Ovary (tissue), 9 donors: Measurements from ENCODE around the gene RPL36A. TPM values are rescaled to one million over a fixed set of nuclear protein-coding genes. Genes with fewer than 3 reads are reported as not detected.

Experiments
- DNase-seq, 5 donors: peaks; one replicate each; pipeline ENCODE4 v3.0.0-alpha.2; 2019 to 2020
- H3K27ac ChIP-seq, 2 donors: fragments of 200-600 bp; one replicate each; pipeline versions ENCODE4 v1.5.1 to v1.8.0; 2019 to 2022
- H3K27me3 ChIP-seq: fragments of 200-600 bp; one replicate; pipeline ENCODE4 v1.8.0; 2022
- H3K36me3 ChIP-seq: fragments of 200-600 bp; sonication (generic); one replicate; pipeline ENCODE4 v1.5.1; 2019
- H3K4me1 ChIP-seq: one replicate; pipeline ENCODE4 v1.8.1; 2013; ENCODE audit warnings: mild to moderate bottlenecking, moderate library complexity; ENCODE audit not compliant: insufficient read depth
- H3K4me3 ChIP-seq: fragments of 200-600 bp; sonication (generic); one replicate; pipeline ENCODE4 v1.5.1; 2017
- H3K9me3 ChIP-seq, 2 donors: fragments of 200-600 bp in 1 of 2; sonication (generic) in 1 of 2; one replicate each; pipeline versions ENCODE4 v1.5.1 to v1.8.1; 2013 to 2019; ENCODE audit warnings: mild to moderate bottlenecking in 1 of 2, moderate library complexity in 1 of 2
- CTCF ChIP-seq, 3 donors: fragments of 450-650 bp in 2 of 3; fragments of 200-600 bp in 1 of 3; IDR thresholded peaks; one replicate each; pipeline versions ENCODE4 v1.5.1 to v1.8.0; 2016 to 2022; ENCODE audit warnings: antibody characterized with exemption in 3 of 3, mild to moderate bottlenecking in 1 of 3
- EP300 ChIP-seq: sonication (generic); formaldehyde crosslinking; IDR thresholded peaks from one replicate; pipeline ENCODE4 v1.6.1; 2017; ENCODE audit warnings: antibody characterized with exemption
- POLR2A ChIP-seq: fragments of 450-650 bp; IDR thresholded peaks from one replicate; pipeline ENCODE4 v1.6.1; 2017; ENCODE audit warnings: antibody characterized with exemption, mild to moderate bottlenecking, moderate library complexity
- WGBS, 3 donors: extraction: QIAGEN DNeasy Blood & Tissue Kit in 1 of 3; methylation state at CpG; one replicate each; pipeline versions ENCODE4 v1.1.5 to v1.1.7; 2013 to 2017; 5-methylcytosine and 5-hydroxymethylcytosine counted together
- intact Hi-C, 4 donors: fragments of 100-400 bp; cut with DNase I; formaldehyde crosslinking; loops; one replicate each; pipeline versions ENCODE4 v1.11.0 to v1.15.1; 2022 to 2023
- polyA plus RNA-seq, 2 donors: library from polyadenylated mRNA; stranded (reverse); fragments of 200-250 nt in 1 of 2; fragments of 350-450 nt in 1 of 2; fragmentation: Illumina TruSeq in 1 of 2; extraction: RNeasy Lipid Tissue Mini Kit (QIAGEN cat#74804) in 1 of 2; gene quantifications; one replicate each; pipeline ENCODE4 v1.2.3, GENCODE V29; 2013 to 2014
- total RNA-seq, 7 donors: library from RNA; depleted of rRNA in 2 of 7; stranded (reverse); fragments of >200 nt in 2 of 7; fragmentation: NEBNext Ultra II Directional in 3 of 7; extraction: Animal tissue kit (Norgen Biotek cat#: 25700) in 3 of 7; gene quantifications; one replicate each; pipeline versions ENCODE4 v1.1.0 to v1.2.4, GENCODE V29; 2016 to 2023
- donor health status: DM: no; HTN: no; CAD: no; lungs with moderate emphysema.
- donor health status: DM: no; HTN: no; CAD: no.
- donor health status: Bipolar disorder and iron deficiency.
- donor health status: DM: yes; HTN: yes; CAD: no.
- donor health status: DM: no; HTN: no; CAD: no.
- donor health status: DM: yes; HTN: yes; CAD: no.

RPL36A gene
- total and polyA plus RNA-seq, 9 donors: 405 to 5,275 (median 581) TPM

- no peak for TF ChIP-seq POLR2A
- no peak for TF ChIP-seq CTCF (IDR thresholded peaks at IDR 0.05)
- TF ChIP-seq EP300: no peak
- Histone ChIP-seq H3K4me3 (no peak overlapping the region), H3K27me3 (no peaks in the 10 kb centered on the region), H3K4me1 (no peaks in the 10 kb centered on the region), H3K36me3 (no peaks in the 10 kb centered on the region), H3K9me3 (peaks cover 0 to 3% of the 10 kb centered on the region in 2 donors), H3K27ac (no peak overlapping the region)
- 61 to 64% (median 62%) methylated on average over 6 of the region's 6 CpGs for WGBS, 3 donors
- DNase-seq: no peak
- intact Hi-C loops: no loop called here
Measured at GRCh38 chrX:101369687-101370086, 21.1 kb upstream of the RPL36A start.

GRCh38 chrX:101370888-101371504 lies 19.8 kb upstream of the RPL36A start:
- H3K36me3 ChIP-seq: no peaks in the 10 kb centered on the region
- TF ChIP-seq CTCF (IDR thresholded peaks at IDR 0.05): no peak
- TF ChIP-seq EP300: no peak
- no peak for TF ChIP-seq POLR2A
- 47 to 49% (median 47%) methylated on average over 3 of the region's 3 CpGs for WGBS, 3 donors
- H3K4me3 ChIP-seq: no peak overlapping the region
- H3K4me1 ChIP-seq: no peaks in the 10 kb centered on the region
- H3K27me3 ChIP-seq: no peaks in the 10 kb centered on the region
- H3K27ac ChIP-seq: no peak overlapping the region
- no peak for DNase-seq
- peaks cover 0 to 3% of the 10 kb centered on the region in 2 donors for H3K9me3 ChIP-seq
- intact Hi-C loops: no loop called here

GRCh38 chrX:101377547-101377946 lies 13.3 kb upstream of the RPL36A start:
- no peak overlapping the region for H3K27ac ChIP-seq
- H3K9me3 ChIP-seq: no peaks in the 10 kb centered on the region
- intact Hi-C loops: no loop called here
- no peak overlapping the region for H3K4me3 ChIP-seq
- WGBS, 3 donors: 58 to 61% (median 60%) methylated on average over 1 of the region's 1 CpG
- no peak for DNase-seq
- no peaks in the 10 kb centered on the region for H3K36me3 ChIP-seq
- no peaks in the 10 kb centered on the region for H3K27me3 ChIP-seq
- TF ChIP-seq EP300 (no peak), POLR2A (no peak), CTCF (IDR thresholded peaks at IDR 0.05) (no peak)
- H3K4me1 ChIP-seq: no peaks in the 10 kb centered on the region

- no peak for DNase-seq
- no peak for TF ChIP-seq CTCF (IDR thresholded peaks at IDR 0.05)
- no peak for TF ChIP-seq EP300
- TF ChIP-seq POLR2A: no peak
- no peaks in the 10 kb centered on the region for H3K9me3 ChIP-seq
- H3K36me3 ChIP-seq: no peaks in the 10 kb centered on the region
- no peak overlapping the region for H3K27ac ChIP-seq
- 56 to 61% (median 58%) methylated on average over 4 of the region's 4 CpGs for WGBS, 3 donors
- H3K4me1 ChIP-seq: no peaks in the 10 kb centered on the region
- no peaks in the 10 kb centered on the region for H3K27me3 ChIP-seq
- no peak overlapping the region for H3K4me3 ChIP-seq
- intact Hi-C loops: no loop called here
Measured at GRCh38 chrX:101383679-101384205, 7.1 kb upstream of the RPL36A start.
